Astrocyte of the cerebellum (primary cell): ENCODE data around the gene MAEA.
A peak's percentile ranks its signal among the peaks of the same experiment; 100 is the strongest.

Source experiments
- DNase-seq: peaks from one replicate; pipeline ENCODE4 v3.0.0-alpha.2; 2011; ENCODE audit warnings: low read depth
- H3K4me3 ChIP-seq: 2 replicates; pipeline ENCODE4 v1.5.1; 2011; ENCODE audit warnings: mild to moderate bottlenecking, low read depth, low read length, moderate library complexity
- in situ Hi-C: cut with HindIII; loops from 2 replicates; pipeline ENCODE4 v1.10.0; 2017; ENCODE audit warnings: low sequenced_read_pairs
- TF ChIP-seq, protein P1 (sequence below): IDR thresholded peaks from 2 replicates; pipeline ENCODE4 v1.5.1; 2012; ENCODE audit warnings: low read length, low read depth, moderate library complexity, mild to moderate bottlenecking; ENCODE audit errors: missing control alignments

MAEA gene

DNA sequence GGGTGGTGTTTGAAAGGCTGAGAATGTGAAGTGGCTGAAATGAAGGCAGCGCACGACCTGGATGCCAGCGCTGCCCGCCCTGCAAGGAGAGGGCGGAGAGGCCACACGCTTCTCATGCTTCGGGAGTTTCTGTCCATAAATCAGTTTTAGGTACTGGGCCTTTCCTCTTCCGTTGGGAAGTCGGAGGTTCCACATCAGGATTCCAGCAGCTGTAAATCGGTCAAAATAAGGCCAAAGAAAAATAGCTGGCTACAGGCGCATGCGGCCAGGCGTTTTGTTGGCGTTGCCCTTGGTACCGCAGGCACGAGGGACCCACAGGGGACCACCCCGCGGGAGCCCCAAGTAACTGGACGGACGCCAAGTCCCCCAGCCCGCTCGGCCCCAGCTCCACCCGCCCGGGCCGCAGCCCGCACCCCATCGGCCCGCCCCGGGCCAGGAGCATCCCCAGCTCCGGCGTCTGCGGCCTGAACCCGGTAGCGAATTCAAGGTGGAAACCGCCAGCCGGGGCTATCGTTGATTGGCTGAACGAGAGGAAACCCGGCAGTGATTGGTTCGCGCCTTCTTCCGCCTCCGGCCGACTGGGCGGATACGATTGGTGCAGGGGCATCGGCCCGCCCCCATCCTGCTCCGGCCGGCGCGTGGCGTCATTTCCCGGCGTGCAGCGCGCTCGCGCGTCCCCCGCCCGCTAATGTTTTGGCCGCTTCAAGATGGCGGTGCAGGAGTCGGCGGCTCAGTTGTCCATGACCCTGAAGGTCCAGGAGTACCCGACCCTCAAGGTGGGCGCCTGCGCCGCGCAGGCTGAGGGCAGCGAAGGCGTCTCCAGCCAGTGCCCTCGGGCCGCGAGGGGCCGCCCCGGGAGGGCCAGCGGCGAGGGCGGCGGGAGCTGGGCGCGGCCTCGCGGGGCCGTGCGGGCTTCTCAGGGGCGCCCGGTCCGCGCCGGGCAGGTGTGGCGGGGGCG, at the start of gene MAEA:
Gene MAEA, plus strand, starts transcription at position 685 of the 958 bp plus-strand sequence. Its CDS starts 23 bp downstream, at position 708.
- DNase-seq, result peak; percentile 89
- in situ Hi-C loops, result no loop called here
- H3K4me3 ChIP-seq, result peak within 1 kb of the TSS; percentile 86
- TF ChIP-seq, protein P1, sequence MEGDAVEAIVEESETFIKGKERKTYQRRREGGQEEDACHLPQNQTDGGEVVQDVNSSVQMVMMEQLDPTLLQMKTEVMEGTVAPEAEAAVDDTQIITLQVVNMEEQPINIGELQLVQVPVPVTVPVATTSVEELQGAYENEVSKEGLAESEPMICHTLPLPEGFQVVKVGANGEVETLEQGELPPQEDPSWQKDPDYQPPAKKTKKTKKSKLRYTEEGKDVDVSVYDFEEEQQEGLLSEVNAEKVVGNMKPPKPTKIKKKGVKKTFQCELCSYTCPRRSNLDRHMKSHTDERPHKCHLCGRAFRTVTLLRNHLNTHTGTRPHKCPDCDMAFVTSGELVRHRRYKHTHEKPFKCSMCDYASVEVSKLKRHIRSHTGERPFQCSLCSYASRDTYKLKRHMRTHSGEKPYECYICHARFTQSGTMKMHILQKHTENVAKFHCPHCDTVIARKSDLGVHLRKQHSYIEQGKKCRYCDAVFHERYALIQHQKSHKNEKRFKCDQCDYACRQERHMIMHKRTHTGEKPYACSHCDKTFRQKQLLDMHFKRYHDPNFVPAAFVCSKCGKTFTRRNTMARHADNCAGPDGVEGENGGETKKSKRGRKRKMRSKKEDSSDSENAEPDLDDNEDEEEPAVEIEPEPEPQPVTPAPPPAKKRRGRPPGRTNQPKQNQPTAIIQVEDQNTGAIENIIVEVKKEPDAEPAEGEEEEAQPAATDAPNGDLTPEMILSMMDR, result no peak

DNA sequence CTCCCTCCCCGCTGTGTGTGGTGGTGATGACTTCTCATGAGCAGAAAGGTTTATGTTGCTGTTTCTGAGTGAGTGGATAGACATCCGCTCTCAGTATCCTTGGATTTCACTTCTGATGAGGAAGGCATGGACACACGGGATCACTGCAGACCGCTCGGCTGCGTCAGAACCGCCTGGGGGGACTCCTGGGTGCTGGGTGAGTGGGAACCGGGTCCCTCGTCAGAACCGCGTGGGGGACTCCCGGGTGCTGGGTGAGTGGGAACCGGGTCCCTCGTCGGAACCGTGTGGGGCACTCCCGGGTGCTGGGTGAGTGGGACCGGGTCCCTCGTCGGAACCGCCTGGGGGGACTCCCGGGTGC, 49.8 kb upstream of the MAEA start:
- no peak for DNase-seq
- H3K4me3 ChIP-seq, result no peak overlapping the region
- in situ Hi-C loops, result loop anchor here (5.0 kb wide), 2 partner anchors 38 to 68 kb away; partner anchors contain the start of gene SPON2
- TF ChIP-seq, protein P1, result no peak

DNA sequence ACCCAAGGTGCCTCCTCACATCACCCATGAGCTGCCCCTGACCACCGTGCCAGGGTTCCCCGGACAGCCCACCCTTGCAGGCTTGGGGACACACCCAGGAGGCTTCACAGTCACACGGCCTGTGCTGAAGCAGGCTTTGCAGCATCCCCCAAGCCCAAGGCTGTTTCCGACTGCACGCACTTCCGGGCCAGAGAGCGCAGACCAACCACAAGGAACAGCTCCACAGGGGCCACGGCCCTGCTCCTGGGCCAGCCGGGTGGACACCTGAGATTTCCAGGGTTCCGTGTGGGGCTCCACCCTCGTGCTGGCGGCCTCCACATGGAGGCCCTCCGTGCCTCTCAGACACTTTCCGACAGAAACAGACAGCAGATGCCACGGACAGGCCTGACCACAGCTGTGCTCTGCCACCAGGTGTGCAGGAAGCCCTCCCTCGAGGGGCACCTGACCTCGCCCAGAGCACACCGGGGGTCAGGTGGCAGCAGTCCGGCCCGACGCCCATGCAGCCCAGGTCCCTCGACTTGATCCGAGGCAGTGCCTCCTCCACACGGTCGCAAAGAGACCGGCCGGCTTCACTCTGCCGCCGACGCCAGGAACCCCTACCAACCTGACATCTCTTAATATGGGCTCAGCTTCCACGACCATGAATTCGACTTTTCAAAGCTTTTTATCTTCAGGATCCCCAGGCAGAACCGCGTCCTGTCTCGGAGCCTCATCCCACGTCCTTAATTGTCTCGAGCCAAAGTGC, 48.8 kb upstream of the MAEA start:
- H3K4me3 ChIP-seq, result no peak overlapping the region
- DNase-seq, result no peak
- TF ChIP-seq, protein P1, result no peak
- in situ Hi-C loops, result loop anchor here (5.0 kb wide), 2 partner anchors 39 to 69 kb away; partner anchors contain the start of gene SPON2

DNA sequence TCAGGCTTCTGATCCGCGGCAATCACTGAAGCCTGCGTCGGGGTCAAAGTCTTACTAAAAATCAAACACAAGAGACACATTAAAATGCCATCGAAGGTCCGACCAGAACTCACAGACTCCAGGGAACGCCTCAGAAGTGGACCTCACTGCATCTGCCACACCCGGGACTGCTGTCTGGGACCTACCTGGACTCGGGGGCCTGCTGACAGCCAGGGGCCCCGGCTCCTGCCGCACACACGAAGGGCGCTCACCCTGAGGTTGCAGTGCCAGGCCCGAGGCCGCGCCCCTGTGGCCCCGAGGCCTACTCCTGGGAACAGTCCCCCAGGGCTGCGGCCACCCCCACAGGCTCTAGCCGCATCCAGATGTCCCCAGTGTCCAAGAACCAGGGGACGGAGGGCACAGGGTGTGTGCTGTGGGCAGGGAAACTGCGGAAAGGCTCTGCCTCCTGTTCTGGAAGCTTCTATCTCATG, 48.2 kb upstream of the MAEA start:
- TF ChIP-seq, protein P1, result no peak
- in situ Hi-C loops, result loop anchor here (5.0 kb wide), 2 partner anchors 39 to 69 kb away; partner anchors contain the start of gene SPON2
- no peak overlapping the region for H3K4me3 ChIP-seq
- no peak for DNase-seq

DNA sequence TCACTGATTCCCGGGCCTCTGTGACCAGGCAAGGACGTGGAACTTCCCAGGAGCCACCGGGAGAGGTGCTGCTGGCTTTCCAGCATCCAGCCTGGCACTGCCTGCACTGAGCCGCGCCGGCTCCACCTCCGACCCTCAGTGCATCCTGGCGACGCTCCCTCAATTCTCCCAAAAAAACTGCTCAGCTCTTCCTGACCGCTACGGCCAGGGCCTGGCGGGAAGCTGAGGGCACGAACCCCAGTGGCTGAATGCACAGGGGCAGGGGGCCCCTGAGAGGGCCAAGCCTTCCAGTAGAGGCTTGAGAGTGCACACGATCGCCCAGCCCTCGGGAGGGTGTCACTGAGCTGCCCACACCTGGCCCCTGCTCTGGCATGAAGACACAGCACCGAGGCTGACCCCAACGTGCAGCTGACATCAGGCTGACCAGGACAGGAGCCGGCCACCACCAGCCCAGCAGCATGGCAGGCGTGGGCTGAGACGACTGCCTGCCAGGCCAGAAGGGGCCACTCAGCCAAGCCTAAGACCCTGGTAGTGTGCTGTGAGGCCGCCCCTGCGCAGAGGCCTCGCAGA, 47.7 kb upstream of the MAEA start:
- DNase-seq, result no peak
- in situ Hi-C loops, result loop anchor here (5.0 kb wide), 2 partner anchors 40 to 70 kb away; partner anchors contain the start of gene SPON2
- TF ChIP-seq, protein P1, result no peak
- H3K4me3 ChIP-seq, result no peak overlapping the region
